Heart right ventricle (tissue), 16 donors: Measurements from ENCODE around the gene SEMA3D. TPM values are rescaled to one million over a fixed set of nuclear protein-coding genes. Genes with fewer than 3 reads are reported as not detected.

Source experiments
- ATAC-seq, 8 donors: fragments of 200-7000 bp; cut with Tn5 transposase; one replicate each; pipeline ENCODE4 v1.9.1; 2020; ENCODE audit warnings: mild to moderate bottlenecking in 8 of 8, moderate library complexity in 8 of 8, moderate number of reproducible peaks in 1 of 8
- DNase-seq, 2 donors: peaks; one replicate each; pipeline ENCODE4 v3.0.0-alpha.2; 2020
- H3K27ac ChIP-seq, 10 donors: fragments of 200-600 bp; sonication (generic) in 2 of 10; one replicate each; pipeline versions ENCODE4 v1.5.0 to v1.8.0; 2020 to 2022; ENCODE audit warnings: mild to moderate bottlenecking in 3 of 10
- H3K27me3 ChIP-seq, 7 donors: fragments of 200-600 bp; one replicate each; pipeline ENCODE4 v1.8.0; 2021 to 2022; ENCODE audit warnings: mild to moderate bottlenecking in 2 of 7
- H3K36me3 ChIP-seq, 9 donors: fragments of 200-600 bp; sonication (generic) in 1 of 9; one replicate each; pipeline versions ENCODE4 v1.5.0 to v1.8.0; 2020 to 2022; ENCODE audit warnings: mild to moderate bottlenecking in 2 of 9
- H3K4me1 ChIP-seq, 9 donors: fragments of 200-600 bp; sonication (generic) in 1 of 9; one replicate each; pipeline versions ENCODE4 v1.5.0 to v1.8.0; 2020 to 2022; ENCODE audit warnings: mild to moderate bottlenecking in 4 of 9
- H3K4me3 ChIP-seq, 10 donors: fragments of 200-600 bp; sonication (generic) in 2 of 10; one replicate each; pipeline versions ENCODE4 v1.5.0 to v1.8.0; 2020 to 2022; ENCODE audit warnings: mild to moderate bottlenecking in 7 of 10, moderate library complexity in 2 of 10
- H3K9me3 ChIP-seq, 11 donors: fragments of 200-600 bp in 10 of 11; sonication (generic) in 2 of 11; one replicate each; pipeline versions ENCODE4 v1.5.0 to v1.8.0; 2013 to 2022; ENCODE audit warnings: mild to moderate bottlenecking in 2 of 11, control low read depth in 1 of 11, moderate library complexity in 1 of 11
- CTCF ChIP-seq, 9 donors: fragments of 200-600 bp; sonication (generic) in 2 of 9; IDR thresholded peaks; one replicate each; pipeline versions ENCODE4 v1.5.0 to v1.8.0; 2021 to 2022; ENCODE audit warnings: antibody characterized with exemption in 9 of 9, mild to moderate bottlenecking in 5 of 9, moderate library complexity in 1 of 9
- WGBS, 2 donors: extraction: QIAGEN DNeasy Blood & Tissue Kit; methylation state at CpG; one replicate each; pipeline ENCODE4 v1.1.7; 2013; ENCODE audit warnings: inconsistent platforms in 1 of 2; 5-methylcytosine and 5-hydroxymethylcytosine counted together
- intact Hi-C, 10 donors: fragments of 100-400 bp; cut with DNase I; formaldehyde crosslinking; loops; one replicate each; pipeline versions ENCODE4 v1.11.1 to v1.14.2; 2022
- polyA plus RNA-seq, 2 donors: library from polyadenylated mRNA; stranded (reverse); fragments of 200-250 nt; gene quantifications; one replicate each; pipeline ENCODE4 v1.2.3, GENCODE V29; 2013
- total RNA-seq, 10 donors: library from RNA; stranded (reverse); fragmentation: NEBNext Ultra II Directional in 3 of 10; extraction: Animal tissue kit (Norgen Biotek cat#: 25700) in 3 of 10; gene quantifications; one replicate each; pipeline versions ENCODE4 v1.2.1 to v1.2.4, GENCODE V29; 2021 to 2023
- donor health status: Arrhythmogenic right ventricular cardiomyopathy.
- donor health status: ischemic (EF 13 %, LVEDD 7.1; RV severe dilation, severe dysfunction).
- donor health status: healthy with polysubstance abuse.
- donor health status: DM: no; HTN: yes; CAD: no.
- donor health status: DM: no; HTN: no; CAD: no.
- donor health status: ischemic (EF 25% LVEDD 6.9; RV normal size, moderate dysfunction).
- donor health status: ischemic (EF 25% LVEDD 5.7; RV mildly dilated, moderate dysfunction).
- donor health status: healthy.
- donor health status: DM: yes; HTN: yes; CAD: no.
- donor health status: Ischemic cardiomyopathy.
- donor health status: ischemic (EF 35%, LVEDD 5.7; RV mildly dilated, moderate dysfunction).
- donor health status: nonischemic (EF 11% LVEDD 7.7; RV severe dilation, severe dysfunction).
- donor health status: DM: yes; HTN: yes; CAD: no.
- donor health status: PGD.
- donor health status: ischemic (EF 29% LVEDD 5.4; RV normal size, mild dysfunction).
- donor health status: nonischemic (EF 23%, LVEDD 6.1; RV moderate dilation, normal function).

SEMA3D gene
- total and polyA plus RNA-seq, 12 donors: 0.10 to 3.5 (median 0.86) TPM

- ATAC-seq (no peak), DNase-seq (no peak)
- Histone ChIP-seq H3K27me3 (no peaks in the 10 kb centered on the region), H3K4me3 (no peak overlapping the region), H3K36me3 (no peaks in the 10 kb centered on the region), H3K27ac (no peak overlapping the region), H3K4me1 (no peaks in the 10 kb centered on the region), H3K9me3 (peaks cover 0 to 21% (median 0%) of the 10 kb centered on the region in 11 donors)
- intact Hi-C loops: no loop called here
- TF ChIP-seq CTCF (IDR thresholded peaks at IDR 0.05): no peak
- 72 to 87% methylated on average over 3 of the region's 3 CpGs for WGBS, 2 donors
Observed at GRCh38 chr7:85154282-85154937, 32.4 kb downstream of the SEMA3D start.

GRCh38 chr7:85153715-85154114 lies 33.1 kb downstream of the SEMA3D start:
- Histone ChIP-seq H3K4me1 (no peaks in the 10 kb centered on the region), H3K27me3 (no peaks in the 10 kb centered on the region), H3K4me3 (no peak overlapping the region), H3K27ac (no peak overlapping the region), H3K9me3 (peaks cover 0 to 15% (median 0%) of the 10 kb centered on the region in 11 donors), H3K36me3 (no peaks in the 10 kb centered on the region)
- WGBS, 2 donors: 94% methylated on average over 1 of the region's 1 CpG
- no peak for ATAC-seq
- no peak for TF ChIP-seq CTCF (IDR thresholded peaks at IDR 0.05)
- no peak for DNase-seq
- intact Hi-C loops: no loop called here

- no peak for ATAC-seq
- no peak for DNase-seq
- 92 to 98% methylated on average over 1 of the region's 1 CpG for WGBS, 2 donors
Observed at GRCh38 chr7:85150624-85151023, 36.2 kb downstream of the SEMA3D start.

GRCh38 chr7:85144771-85145170 lies 42.1 kb downstream of the SEMA3D start:
- no peaks in the 10 kb centered on the region for H3K9me3 ChIP-seq
- ATAC-seq (no peak), DNase-seq (no peak)
- intact Hi-C loops: no loop called here
- H3K27me3 ChIP-seq: no peaks in the 10 kb centered on the region
- 52 to 62% methylated on average over 1 of the region's 1 CpG for WGBS, 2 donors
- no peaks in the 10 kb centered on the region for H3K4me1 ChIP-seq
- H3K4me3 ChIP-seq: no peak overlapping the region
- no peak for TF ChIP-seq CTCF (IDR thresholded peaks at IDR 0.05)
- H3K27ac ChIP-seq: no peak overlapping the region
- H3K36me3 ChIP-seq: no peaks in the 10 kb centered on the region

More at GRCh38 chr7:85150624-85151023, 36.2 kb downstream of the SEMA3D start:
- H3K4me1 ChIP-seq: no peaks in the 10 kb centered on the region
- H3K9me3 ChIP-seq: no peaks in the 10 kb centered on the region
- no peak for TF ChIP-seq CTCF (IDR thresholded peaks at IDR 0.05)
- intact Hi-C loops: no loop called here
- H3K36me3 ChIP-seq: no peaks in the 10 kb centered on the region
- H3K4me3 ChIP-seq: no peak overlapping the region
- no peaks in the 10 kb centered on the region for H3K27me3 ChIP-seq
- no peak overlapping the region for H3K27ac ChIP-seq
